ENCODE measurements around the gene SPSB2.
"Not testable (repeated sequence)": the region's sequence is repeated elsewhere in the genome, so short reads cannot be mapped to it uniquely, and the experiment has no call there.

Gene SPSB2

GRCh38 chr12:6899837-6900519 lies 26.9 kb upstream of the SPSB2 start:
- no peak for DNase-seq (ENCODE audit: low spot score)

GRCh38 chr12:6899427-6899826 lies 26.3 kb upstream of the SPSB2 start:
- no peak for DNase-seq (ENCODE audit: low spot score)

- DNase-seq (ENCODE audit: low spot score): no peak
Measured at GRCh38 chr12:6896846-6897435, 23.8 kb upstream of the SPSB2 start.

GRCh38 chr12:6894321-6894720 lies 21.2 kb upstream of the SPSB2 start:
- DNase-seq (ENCODE audit: low spot score): no peak

GRCh38 chr12:6892683-6893082 lies 19.6 kb upstream of the SPSB2 start:
- not testable (repeated sequence) for DNase-seq (ENCODE audit: low spot score)

GRCh38 chr12:6891646-6892001 lies 18.5 kb upstream of the SPSB2 start:
- DNase-seq (ENCODE audit: low spot score): no peak

- DNase-seq (ENCODE audit: low spot score): peak; percentile 86
Measured at GRCh38 chr12:6890789-6891645, 17.9 kb upstream of the SPSB2 start.

GRCh38 chr12:6889775-6890573 lies 16.9 kb upstream of the SPSB2 start:
- not testable (repeated sequence) for DNase-seq (ENCODE audit: low spot score)

GRCh38 chr12:6888794-6889193 lies 15.7 kb upstream of the SPSB2 start:
- not testable (repeated sequence) for DNase-seq (ENCODE audit: low spot score)

GRCh38 chr12:6888360-6888759 lies 15.3 kb upstream of the SPSB2 start:
- no peak for DNase-seq (ENCODE audit: low spot score)

GRCh38 chr12:6887460-6887859 lies 14.4 kb upstream of the SPSB2 start:
- DNase-seq (ENCODE audit: low spot score): no peak

GRCh38 chr12:6886206-6886999 lies 13.3 kb upstream of the SPSB2 start:
- not testable (repeated sequence) for DNase-seq (ENCODE audit: low spot score)

- no peak for DNase-seq (ENCODE audit: low spot score)
Measured at GRCh38 chr12:6884539-6884938, 11.4 kb upstream of the SPSB2 start.

- DNase-seq (ENCODE audit: low spot score): no peak
Measured at GRCh38 chr12:6883683-6884082, 10.6 kb upstream of the SPSB2 start.

- DNase-seq (ENCODE audit: low spot score): no peak
Measured at GRCh38 chr12:6883252-6883651, 10.1 kb upstream of the SPSB2 start.

GRCh38 chr12:6879824-6880223 lies 6.7 kb upstream of the SPSB2 start:
- not testable (repeated sequence) for DNase-seq (ENCODE audit: low spot score)

- DNase-seq (ENCODE audit: low spot score): not testable (repeated sequence)
Measured at GRCh38 chr12:6874015-6874368, 889 bp upstream of the SPSB2 start.

- peak; percentile 86 for DNase-seq (ENCODE audit: low spot score)
Measured at GRCh38 chr12:6872073-6873048, 742 bp downstream of the SPSB2 start.

- peak; percentile 63 for DNase-seq (ENCODE audit: low spot score)
Measured at GRCh38 chr12:6871052-6871957, 1.8 kb downstream of the SPSB2 start.
